Liver (tissue), 9 donors: ENCODE measurements around the gene HEYL. TPM values are rescaled to one million over a fixed set of nuclear protein-coding genes. Genes with fewer than 3 reads are reported as not detected.
"Not testable (repeated sequence)": the region's sequence is repeated elsewhere in the genome, so short reads cannot be mapped to it uniquely, and the experiment has no call there.

Experiments used
- DNase-seq: peaks from one replicate; pipeline ENCODE4 v3.0.0-alpha.2; 2017; ENCODE audit warnings: low spot score
- H3K27ac ChIP-seq, 2 donors: one replicate each; pipeline ENCODE4 v1.7.0; 2013; ENCODE audit warnings: inconsistent platforms in 2 of 2, low read length in 2 of 2, control low read depth in 1 of 2, low read depth in 1 of 2, mild to moderate bottlenecking in 1 of 2
- H3K27me3 ChIP-seq, 4 donors: one replicate each; pipeline versions ENCODE4 v1.6.1 to v1.7.0; 2013; ENCODE audit warnings: low read length in 3 of 4, inconsistent platforms in 1 of 4, mild to moderate bottlenecking in 1 of 4, moderate library complexity in 1 of 4; ENCODE audit not compliant: control insufficient read depth in 4 of 4, insufficient read depth in 4 of 4
- H3K36me3 ChIP-seq, 4 donors: one replicate each; pipeline versions ENCODE4 v1.6.1 to v1.7.0; 2013; ENCODE audit warnings: low read length in 3 of 4, mild to moderate bottlenecking in 3 of 4, low read depth in 1 of 4, moderate library complexity in 1 of 4; ENCODE audit not compliant: control insufficient read depth in 4 of 4, insufficient read depth in 3 of 4
- H3K4me1 ChIP-seq, 4 donors: one replicate each; pipeline versions ENCODE4 v1.6.1 to v1.7.0; 2013; ENCODE audit warnings: low read length in 3 of 4, mild to moderate bottlenecking in 3 of 4, moderate library complexity in 1 of 4; ENCODE audit not compliant: control insufficient read depth in 4 of 4, insufficient read depth in 4 of 4
- H3K4me3 ChIP-seq, 3 donors: one replicate each; pipeline versions ENCODE4 v1.6.1 to v1.7.0; 2013; ENCODE audit warnings: low read length in 3 of 3, control low read depth in 1 of 3, low read depth in 1 of 3, mild to moderate bottlenecking in 1 of 3
- H3K9ac ChIP-seq, 2 donors: one replicate each; pipeline ENCODE4 v1.7.0; 2013; ENCODE audit warnings: low read length in 2 of 2, mild to moderate bottlenecking in 2 of 2, moderate library complexity in 2 of 2, control low read depth in 1 of 2, low read depth in 1 of 2
- H3K9me3 ChIP-seq, 4 donors: one replicate each; pipeline versions ENCODE4 v1.6.1 to v1.7.0; 2013; ENCODE audit warnings: low read length in 3 of 4; ENCODE audit not compliant: control insufficient read depth in 4 of 4
- EGR1 ChIP-seq, 2 donors: IDR thresholded peaks; 2 replicates each; pipeline ENCODE4 v1.6.1; 2016 to 2018; ENCODE audit warnings: antibody characterized with exemption in 2 of 2, low read depth in 2 of 2
- FOXA1 ChIP-seq: IDR thresholded peaks from 2 replicates; pipeline ENCODE4 v1.6.1; 2016; ENCODE audit warnings: antibody characterized with exemption
- FOXA2 ChIP-seq: IDR thresholded peaks from 2 replicates; pipeline ENCODE4 v1.6.1; 2016; ENCODE audit warnings: antibody characterized with exemption
- GABPA ChIP-seq, 2 donors: IDR thresholded peaks in 1 of 2; conservative IDR thresholded peaks in 1 of 2; 2 replicates each; pipeline ENCODE4 v1.6.1; 2016; ENCODE audit warnings: antibody characterized with exemption in 2 of 2, mild to moderate bottlenecking in 1 of 2, moderate library complexity in 1 of 2
- HNF4A ChIP-seq, 2 donors: conservative IDR thresholded peaks; 2 replicates each; pipeline ENCODE4 v1.6.1; 2016; ENCODE audit warnings: antibody characterized with exemption in 2 of 2, mild to moderate bottlenecking in 2 of 2
- HNF4G ChIP-seq: IDR thresholded peaks from 2 replicates; pipeline ENCODE4 v1.6.1; 2016; ENCODE audit warnings: antibody characterized with exemption
- JUND ChIP-seq, 2 donors: IDR thresholded peaks; 2 replicates each; pipeline ENCODE4 v1.6.1; 2016; ENCODE audit warnings: antibody characterized with exemption in 2 of 2
- NR2F2 ChIP-seq: IDR thresholded peaks from 2 replicates; pipeline ENCODE4 v1.6.1; 2016; ENCODE audit warnings: antibody characterized with exemption
- RAD21 ChIP-seq, 2 donors: IDR thresholded peaks; 2 replicates each; pipeline ENCODE4 v1.6.1; 2016; ENCODE audit warnings: antibody characterized with exemption in 2 of 2, mild to moderate bottlenecking in 2 of 2
- RXRA ChIP-seq, 2 donors: IDR thresholded peaks; 2 replicates each; pipeline ENCODE4 v1.6.1; 2017 to 2018; ENCODE audit warnings: antibody characterized with exemption in 2 of 2, mild to moderate bottlenecking in 1 of 2
- SP1 ChIP-seq: IDR thresholded peaks from 2 replicates; pipeline ENCODE4 v1.6.1; 2018; ENCODE audit warnings: antibody characterized with exemption, mild to moderate bottlenecking
- TAF1 ChIP-seq: conservative IDR thresholded peaks from 2 replicates; pipeline ENCODE4 v1.6.1; 2016; ENCODE audit warnings: antibody characterized with exemption, mild to moderate bottlenecking
- YY1 ChIP-seq: IDR thresholded peaks from 2 replicates; pipeline ENCODE4 v1.6.1; 2016; ENCODE audit warnings: antibody characterized with exemption, mild to moderate bottlenecking
- WGBS: extraction: QIAGEN DNeasy Blood & Tissue Kit; methylation state at CpG from one replicate; pipeline ENCODE4 v1.1.7; 2013; 5-methylcytosine and 5-hydroxymethylcytosine counted together
- polyA plus RNA-seq, 2 donors: library from polyadenylated mRNA; stranded (reverse) in 1 of 2; unstranded in 1 of 2; fragments of 200-250 nt in 1 of 2; fragments of >200 nt in 1 of 2; fragmentation: Nextera tagmentation in 1 of 2; extraction: Ambion mirVana in 1 of 2; gene quantifications; one replicate each; pipeline versions ENCODE4 v1.2.1 to v1.2.3, GENCODE V29; 2013 to 2015
- total RNA-seq, 2 donors: library from RNA; depleted of rRNA; stranded (reverse); fragments of >200 nt; gene quantifications; one replicate each; pipeline ENCODE4 v1.2.3, GENCODE V29; 2014
- TF ChIP-seq, protein P1 (sequence below): fragments of 150-350 bp; IDR thresholded peaks from 2 replicates; pipeline ENCODE4 v1.5.1; 2017; ENCODE audit warnings: improper control_type of control experiment, low read depth, low read length; ENCODE audit not compliant: missing input control
- TF ChIP-seq, protein P2 (sequence below): IDR thresholded peaks from 2 replicates; pipeline ENCODE4 v1.6.1; 2016; ENCODE audit warnings: antibody characterized with exemption
- TF ChIP-seq, protein P3 (sequence below): IDR thresholded peaks from 2 replicates; pipeline ENCODE4 v1.6.1; 2016; ENCODE audit warnings: antibody characterized with exemption
- TF ChIP-seq, protein P4 (sequence below): IDR thresholded peaks from 2 replicates; pipeline ENCODE4 v1.6.1; 2016; ENCODE audit warnings: antibody characterized with exemption
- TF ChIP-seq, protein P5 (sequence below): IDR thresholded peaks from 2 replicates; pipeline ENCODE4 v1.6.1; 2016; ENCODE audit warnings: antibody characterized with exemption, mild to moderate bottlenecking
- donor health status: healthy.
- donor health status: healthy.
- donor health status: healthy.
- donor health status: healthy.
- donor health status: healthy.

HEYL gene
- total and polyA plus RNA-seq, 4 donors = 0.61 to 1.7 (median 1.2) TPM

DNA sequence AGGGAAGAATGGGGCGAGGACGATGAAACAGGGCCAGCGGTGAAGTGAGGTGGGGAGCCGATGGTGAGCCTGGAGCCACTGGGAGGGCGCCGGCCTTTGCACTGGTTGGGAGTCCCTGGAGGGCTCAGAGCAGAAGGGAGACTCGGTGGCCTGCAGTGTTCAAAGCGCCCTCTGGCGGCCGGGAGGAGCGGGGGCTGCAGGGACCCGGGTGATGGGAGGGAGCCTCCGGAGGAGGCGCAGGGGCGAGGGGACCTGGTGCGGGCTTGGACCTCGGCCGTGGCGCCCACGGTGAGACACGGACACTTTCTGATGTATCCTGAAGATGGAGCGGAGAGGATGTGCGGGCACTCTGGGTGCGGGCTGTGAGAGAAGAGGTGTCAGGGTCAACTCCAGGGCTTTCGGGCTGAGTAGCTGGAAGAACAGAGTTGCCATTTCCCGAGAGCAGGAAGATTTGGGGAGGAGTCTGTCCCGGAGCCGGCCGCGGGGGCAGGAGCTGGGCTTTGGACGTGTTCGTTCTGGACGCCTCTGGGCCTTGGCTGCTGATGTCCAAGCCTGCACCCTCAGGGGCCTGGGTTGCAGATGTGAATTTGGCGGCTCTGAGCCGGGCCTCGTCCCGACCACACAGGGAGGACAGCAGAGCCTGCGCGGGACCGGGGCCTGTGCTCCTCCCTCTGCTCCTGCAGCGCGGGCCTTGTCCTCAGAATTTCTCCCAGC lies 29.7 kb downstream of the HEYL start:
- Histone ChIP-seq H3K4me1 (peaks cover 0 to 6% (median 0%) of the 10 kb centered on the region in 4 donors), H3K9ac (no peak overlapping the region), H3K27ac (no peak overlapping the region), H3K9me3 (no peaks in the 10 kb centered on the region), H3K27me3 (no peaks in the 10 kb centered on the region), H3K4me3 (no peak overlapping the region), H3K36me3 (no peaks in the 10 kb centered on the region)
- WGBS = 25% methylated on average over 42 of the region's 42 CpGs
- TF ChIP-seq, protein P1, sequence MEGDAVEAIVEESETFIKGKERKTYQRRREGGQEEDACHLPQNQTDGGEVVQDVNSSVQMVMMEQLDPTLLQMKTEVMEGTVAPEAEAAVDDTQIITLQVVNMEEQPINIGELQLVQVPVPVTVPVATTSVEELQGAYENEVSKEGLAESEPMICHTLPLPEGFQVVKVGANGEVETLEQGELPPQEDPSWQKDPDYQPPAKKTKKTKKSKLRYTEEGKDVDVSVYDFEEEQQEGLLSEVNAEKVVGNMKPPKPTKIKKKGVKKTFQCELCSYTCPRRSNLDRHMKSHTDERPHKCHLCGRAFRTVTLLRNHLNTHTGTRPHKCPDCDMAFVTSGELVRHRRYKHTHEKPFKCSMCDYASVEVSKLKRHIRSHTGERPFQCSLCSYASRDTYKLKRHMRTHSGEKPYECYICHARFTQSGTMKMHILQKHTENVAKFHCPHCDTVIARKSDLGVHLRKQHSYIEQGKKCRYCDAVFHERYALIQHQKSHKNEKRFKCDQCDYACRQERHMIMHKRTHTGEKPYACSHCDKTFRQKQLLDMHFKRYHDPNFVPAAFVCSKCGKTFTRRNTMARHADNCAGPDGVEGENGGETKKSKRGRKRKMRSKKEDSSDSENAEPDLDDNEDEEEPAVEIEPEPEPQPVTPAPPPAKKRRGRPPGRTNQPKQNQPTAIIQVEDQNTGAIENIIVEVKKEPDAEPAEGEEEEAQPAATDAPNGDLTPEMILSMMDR = peak; percentile 51
- TF ChIP-seq RAD21 (IDR thresholded peaks at IDR 0.05) (peak in 1 of 2 donors; percentile 75), JUND (IDR thresholded peaks at IDR 0.05) (no peak)
- TF ChIP-seq, protein P2, sequence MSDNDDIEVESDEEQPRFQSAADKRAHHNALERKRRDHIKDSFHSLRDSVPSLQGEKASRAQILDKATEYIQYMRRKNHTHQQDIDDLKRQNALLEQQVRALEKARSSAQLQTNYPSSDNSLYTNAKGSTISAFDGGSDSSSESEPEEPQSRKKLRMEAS = no peak
- peak; percentile 79 for DNase-seq

DNA sequence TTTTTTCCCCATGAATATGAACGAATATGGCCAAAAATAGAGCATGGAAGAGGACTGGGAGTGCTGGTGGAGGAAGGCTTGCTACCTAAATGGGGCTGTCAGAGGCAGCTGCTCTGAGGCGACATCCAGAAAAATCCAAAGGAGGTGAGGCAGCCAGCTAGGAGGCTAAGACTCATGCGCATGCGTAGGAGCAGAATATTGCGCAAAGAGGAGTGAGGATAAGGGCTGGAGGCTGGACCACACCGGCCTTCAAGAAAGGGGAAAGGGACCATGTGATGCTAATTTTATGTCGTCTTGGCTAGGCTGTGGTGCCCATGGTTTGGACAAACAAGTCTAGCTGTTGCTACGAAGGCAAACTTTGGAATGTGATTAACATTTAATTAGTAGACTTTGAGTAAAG lies 30.5 kb downstream of the HEYL start:
- Histone ChIP-seq H3K27ac (no peak overlapping the region), H3K9me3 (no peaks in the 10 kb centered on the region), H3K4me3 (no peak overlapping the region), H3K27me3 (peaks cover 0 to 2% (median 0%) of the 10 kb centered on the region in 4 donors), H3K9ac (no peak overlapping the region), H3K4me1 (peaks cover 0 to 6% (median 0%) of the 10 kb centered on the region in 4 donors), H3K36me3 (no peaks in the 10 kb centered on the region)
- TF ChIP-seq RAD21 (IDR thresholded peaks at IDR 0.05) = no peak
- no peak for TF ChIP-seq RXRA (IDR thresholded peaks at IDR 0.05)
- no peak for TF ChIP-seq HNF4A (conservative IDR thresholded peaks at IDR 0.05)
- no peak for TF ChIP-seq JUND (IDR thresholded peaks at IDR 0.05)
- TF ChIP-seq NR2F2 = no peak
- no peak for TF ChIP-seq EGR1 (IDR thresholded peaks at IDR 0.05; ENCODE audit: low read depth in 2 of 2)
- TF ChIP-seq, protein P3, sequence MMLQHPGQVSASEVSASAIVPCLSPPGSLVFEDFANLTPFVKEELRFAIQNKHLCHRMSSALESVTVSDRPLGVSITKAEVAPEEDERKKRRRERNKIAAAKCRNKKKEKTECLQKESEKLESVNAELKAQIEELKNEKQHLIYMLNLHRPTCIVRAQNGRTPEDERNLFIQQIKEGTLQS = no peak
- TF ChIP-seq, protein P4, sequence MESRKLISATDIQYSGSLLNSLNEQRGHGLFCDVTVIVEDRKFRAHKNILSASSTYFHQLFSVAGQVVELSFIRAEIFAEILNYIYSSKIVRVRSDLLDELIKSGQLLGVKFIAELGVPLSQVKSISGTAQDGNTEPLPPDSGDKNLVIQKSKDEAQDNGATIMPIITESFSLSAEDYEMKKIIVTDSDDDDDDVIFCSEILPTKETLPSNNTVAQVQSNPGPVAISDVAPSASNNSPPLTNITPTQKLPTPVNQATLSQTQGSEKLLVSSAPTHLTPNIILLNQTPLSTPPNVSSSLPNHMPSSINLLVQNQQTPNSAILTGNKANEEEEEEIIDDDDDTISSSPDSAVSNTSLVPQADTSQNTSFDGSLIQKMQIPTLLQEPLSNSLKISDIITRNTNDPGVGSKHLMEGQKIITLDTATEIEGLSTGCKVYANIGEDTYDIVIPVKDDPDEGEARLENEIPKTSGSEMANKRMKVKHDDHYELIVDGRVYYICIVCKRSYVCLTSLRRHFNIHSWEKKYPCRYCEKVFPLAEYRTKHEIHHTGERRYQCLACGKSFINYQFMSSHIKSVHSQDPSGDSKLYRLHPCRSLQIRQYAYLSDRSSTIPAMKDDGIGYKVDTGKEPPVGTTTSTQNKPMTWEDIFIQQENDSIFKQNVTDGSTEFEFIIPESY = no peak
- TF ChIP-seq, protein P5, sequence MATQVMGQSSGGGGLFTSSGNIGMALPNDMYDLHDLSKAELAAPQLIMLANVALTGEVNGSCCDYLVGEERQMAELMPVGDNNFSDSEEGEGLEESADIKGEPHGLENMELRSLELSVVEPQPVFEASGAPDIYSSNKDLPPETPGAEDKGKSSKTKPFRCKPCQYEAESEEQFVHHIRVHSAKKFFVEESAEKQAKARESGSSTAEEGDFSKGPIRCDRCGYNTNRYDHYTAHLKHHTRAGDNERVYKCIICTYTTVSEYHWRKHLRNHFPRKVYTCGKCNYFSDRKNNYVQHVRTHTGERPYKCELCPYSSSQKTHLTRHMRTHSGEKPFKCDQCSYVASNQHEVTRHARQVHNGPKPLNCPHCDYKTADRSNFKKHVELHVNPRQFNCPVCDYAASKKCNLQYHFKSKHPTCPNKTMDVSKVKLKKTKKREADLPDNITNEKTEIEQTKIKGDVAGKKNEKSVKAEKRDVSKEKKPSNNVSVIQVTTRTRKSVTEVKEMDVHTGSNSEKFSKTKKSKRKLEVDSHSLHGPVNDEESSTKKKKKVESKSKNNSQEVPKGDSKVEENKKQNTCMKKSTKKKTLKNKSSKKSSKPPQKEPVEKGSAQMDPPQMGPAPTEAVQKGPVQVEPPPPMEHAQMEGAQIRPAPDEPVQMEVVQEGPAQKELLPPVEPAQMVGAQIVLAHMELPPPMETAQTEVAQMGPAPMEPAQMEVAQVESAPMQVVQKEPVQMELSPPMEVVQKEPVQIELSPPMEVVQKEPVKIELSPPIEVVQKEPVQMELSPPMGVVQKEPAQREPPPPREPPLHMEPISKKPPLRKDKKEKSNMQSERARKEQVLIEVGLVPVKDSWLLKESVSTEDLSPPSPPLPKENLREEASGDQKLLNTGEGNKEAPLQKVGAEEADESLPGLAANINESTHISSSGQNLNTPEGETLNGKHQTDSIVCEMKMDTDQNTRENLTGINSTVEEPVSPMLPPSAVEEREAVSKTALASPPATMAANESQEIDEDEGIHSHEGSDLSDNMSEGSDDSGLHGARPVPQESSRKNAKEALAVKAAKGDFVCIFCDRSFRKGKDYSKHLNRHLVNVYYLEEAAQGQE = no peak
- TF ChIP-seq, protein P1 = no peak
- no peak for TF ChIP-seq YY1
- TF ChIP-seq FOXA1 = no peak
- TF ChIP-seq FOXA2 = no peak
- TF ChIP-seq, protein P2 = no peak
- TF ChIP-seq HNF4G = no peak
- no peak for TF ChIP-seq SP1
- no peak for TF ChIP-seq GABPA (IDR thresholded peaks at IDR 0.05 in 1 of 2, conservative IDR thresholded peaks at IDR 0.05 in 1 of 2)
- TF ChIP-seq TAF1 = no peak
- WGBS = 79% methylated on average over 8 of the region's 8 CpGs
- DNase-seq = no peak

DNA sequence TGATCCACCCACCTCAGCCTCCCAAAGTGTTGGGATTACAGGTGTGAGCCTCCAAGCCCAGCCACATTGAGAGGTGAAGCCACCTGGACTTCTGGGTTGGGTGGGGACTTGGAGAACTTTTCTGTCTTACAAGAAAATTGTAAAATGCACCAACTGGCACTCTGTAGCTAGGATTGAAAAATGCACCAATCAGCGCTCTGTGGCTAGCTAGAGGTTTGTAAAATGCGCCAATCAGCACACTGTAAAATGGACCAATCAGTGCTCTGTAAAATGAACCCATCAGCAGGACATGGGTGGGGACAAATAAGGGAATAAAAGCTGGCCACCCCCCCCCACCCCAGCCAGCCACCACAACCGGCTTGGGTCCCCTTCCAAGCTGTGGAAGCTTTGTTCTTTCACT lies 35.8 kb downstream of the HEYL start:
- H3K4me3 ChIP-seq, H3K9me3 ChIP-seq, H3K27ac ChIP-seq, H3K9ac ChIP-seq, DNase-seq, H3K4me1 ChIP-seq, H3K36me3 ChIP-seq, H3K27me3 ChIP-seq: not testable (repeated sequence)
- 86% methylated on average over 3 of the region's 3 CpGs for WGBS
